ENCODE data around the gene ARPP21. TPM values are rescaled to one million over a fixed set of nuclear protein-coding genes. Genes with fewer than 3 reads are reported as not detected.

ARPP21 gene
- total RNA-seq, 2 donors from 2014 or later = 0.27 TPM; not detected in 1

GRCh38 chr3:35675206-35675605 lies 35.9 kb downstream of the ARPP21 start:
- Histone ChIP-seq H3K9me3 (no peaks in the 10 kb centered on the region), H3K36me3 (no peaks in the 10 kb centered on the region), H3K4me1 (ENCODE audit: control insufficient read depth in 1 of 2, low read depth in 2 of 2) (peaks cover 0 to 4% of the 10 kb centered on the region in 2 donors), H3K27ac (no peak overlapping the region), H3K27me3 (replicated peaks; ENCODE audit: insufficient read depth) (no peaks in the 10 kb centered on the region), H3K4me3 (no peak overlapping the region)
- no peak for DNase-seq (ENCODE audit: low spot score)
- no peak for TF ChIP-seq CTCF (IDR thresholded peaks at IDR 0.05)
- no peak for ATAC-seq (ENCODE audit: insufficient number of reproducible peaks, low FRiP score, low read depth)

- ATAC-seq (ENCODE audit: insufficient number of reproducible peaks, low FRiP score, low read depth) (no peak), DNase-seq (ENCODE audit: low spot score) (no peak)
- TF ChIP-seq CTCF (IDR thresholded peaks at IDR 0.05) = no peak
- H3K27me3 ChIP-seq (replicated peaks; ENCODE audit: insufficient read depth) = no peaks in the 10 kb centered on the region
- H3K36me3 ChIP-seq = no peaks in the 10 kb centered on the region
- peaks cover 0 to 4% of the 10 kb centered on the region in 2 donors for H3K4me1 ChIP-seq (ENCODE audit: control insufficient read depth in 1 of 2, low read depth in 2 of 2)
- H3K9me3 ChIP-seq = no peaks in the 10 kb centered on the region
- H3K4me3 ChIP-seq = no peak overlapping the region
- no peak overlapping the region for H3K27ac ChIP-seq
These were observed 36.3 kb downstream of the ARPP21 start for GRCh38 chr3:35675621-35676020.

- no peak overlapping the region for H3K4me3 ChIP-seq
- DNase-seq (ENCODE audit: low spot score) (no peak), ATAC-seq (ENCODE audit: insufficient number of reproducible peaks, low FRiP score, low read depth) (no peak)
- TF ChIP-seq CTCF (IDR thresholded peaks at IDR 0.05) = no peak
- peaks cover 0 to 4% of the 10 kb centered on the region in 2 donors for H3K4me1 ChIP-seq (ENCODE audit: control insufficient read depth in 1 of 2, low read depth in 2 of 2)
- H3K9me3 ChIP-seq = no peaks in the 10 kb centered on the region
- no peak overlapping the region for H3K27ac ChIP-seq
- H3K27me3 ChIP-seq (replicated peaks; ENCODE audit: insufficient read depth) = no peaks in the 10 kb centered on the region
- H3K36me3 ChIP-seq = no peaks in the 10 kb centered on the region
These were observed 38.5 kb downstream of the ARPP21 start for GRCh38 chr3:35677797-35678196.

GRCh38 chr3:35678643-35679161 lies 39.4 kb downstream of the ARPP21 start:
- no peaks in the 10 kb centered on the region for H3K27me3 ChIP-seq (replicated peaks; ENCODE audit: insufficient read depth)
- H3K4me3 ChIP-seq = peak overlapping the region; percentile 12
- no peaks in the 10 kb centered on the region for H3K9me3 ChIP-seq
- TF ChIP-seq CTCF (IDR thresholded peaks at IDR 0.05) = no peak
- H3K27ac ChIP-seq = no peak overlapping the region
- no peaks in the 10 kb centered on the region for H3K36me3 ChIP-seq
- DNase-seq (ENCODE audit: low spot score) (no peak), ATAC-seq (ENCODE audit: insufficient number of reproducible peaks, low FRiP score, low read depth) (no peak)
- H3K4me1 ChIP-seq (ENCODE audit: control insufficient read depth in 1 of 2, low read depth in 2 of 2) = peaks cover 0 to 4% of the 10 kb centered on the region in 2 donors

- TF ChIP-seq CTCF (IDR thresholded peaks at IDR 0.05) = no peak
- Histone ChIP-seq H3K36me3 (no peaks in the 10 kb centered on the region), H3K27ac (no peak overlapping the region), H3K27me3 (replicated peaks; ENCODE audit: insufficient read depth) (no peaks in the 10 kb centered on the region), H3K4me1 (ENCODE audit: control insufficient read depth in 1 of 2, low read depth in 2 of 2) (peaks cover 0 to 4% of the 10 kb centered on the region in 2 donors), H3K4me3 (no peak overlapping the region), H3K9me3 (no peaks in the 10 kb centered on the region)
- ATAC-seq (ENCODE audit: insufficient number of reproducible peaks, low FRiP score, low read depth) (no peak), DNase-seq (ENCODE audit: low spot score) (no peak)
These were observed 40.2 kb downstream of the ARPP21 start for GRCh38 chr3:35679409-35680080.
